Gastrocnemius medialis (tissue), 4 donors: ENCODE data around the gene MFAP4. TPM values are rescaled to one million over a fixed set of nuclear protein-coding genes. Genes with fewer than 3 reads are reported as not detected.

Source experiments
- ATAC-seq, 2 donors: fragments of 150-250 bp; one replicate each; pipeline ENCODE4 v1.9.1; 2016
- DNase-seq, 2 donors: peaks; one replicate each; pipeline ENCODE4 v3.0.0-alpha.2; 2019
- H3K27ac ChIP-seq, 4 donors: fragments of 200-600 bp; sonication (generic); 1 replicate in 1 of 4; 2 replicates in 3 of 4; pipeline ENCODE4 v1.5.1; 2016 to 2018; ENCODE audit warnings: mild to moderate bottlenecking in 2 of 4, moderate library complexity in 1 of 4
- H3K27me3 ChIP-seq, 3 donors: fragments of 200-600 bp; sonication (generic) in 2 of 3; 1 replicate in 1 of 3; 2 replicates in 2 of 3; pipeline versions ENCODE4 v1.5.1 to v1.6.0; 2016 to 2019; ENCODE audit warnings: mild to moderate bottlenecking in 1 of 3, moderate library complexity in 1 of 3
- H3K36me3 ChIP-seq, 2 donors: fragments of 200-600 bp; sonication (generic) in 1 of 2; one replicate each; pipeline ENCODE4 v1.5.1; 2017 to 2018
- H3K4me1 ChIP-seq, 2 donors: fragments of 200-600 bp; sonication (generic) in 1 of 2; one replicate each; pipeline ENCODE4 v1.5.1; 2016 to 2017; ENCODE audit warnings: mild to moderate bottlenecking in 2 of 2
- H3K4me3 ChIP-seq, 4 donors: fragments of 200-600 bp; sonication (generic) in 3 of 4; 1 replicate in 1 of 4; 2 replicates in 3 of 4; pipeline ENCODE4 v1.5.1; 2016 to 2019; ENCODE audit warnings: mild to moderate bottlenecking in 2 of 4
- H3K9me3 ChIP-seq, 3 donors: fragments of 200-600 bp; sonication (generic) in 2 of 3; 1 replicate in 1 of 3; 2 replicates in 2 of 3; pipeline ENCODE4 v1.5.1; 2016 to 2019
- CTCF ChIP-seq, 5 experiments: fragments of 450-650 bp in 3 of 5; fragments of 200-600 bp in 2 of 5; sonication (generic) in 2 of 5; IDR thresholded peaks in 4 of 5; conservative IDR thresholded peaks in 1 of 5; 1 replicate in 4 of 5; 2 replicates in 1 of 5; pipeline ENCODE4 v1.5.1; 2016 to 2019; ENCODE audit warnings: antibody characterized with exemption in 5 of 5, mild to moderate bottlenecking in 3 of 5, moderate library complexity in 3 of 5
- POLR2A ChIP-seq, 2 donors: fragments of 450-650 bp; IDR thresholded peaks; one replicate each; pipeline ENCODE4 v1.6.1; 2017; ENCODE audit warnings: antibody characterized with exemption in 2 of 2, mild to moderate bottlenecking in 2 of 2, moderate library complexity in 2 of 2
- in situ Hi-C, 4 donors: fragments of 200-750 bp; cut with MboI; loops; one replicate each; pipeline versions ENCODE4 v1.15.0 to v1.8.0; 2017; ENCODE audit warnings: low sequenced_read_pairs in 4 of 4
- intact Hi-C: fragments of 100-400 bp; cut with DNase I; formaldehyde crosslinking; loops from one replicate; pipeline ENCODE4 v1.15.1; 2023; ENCODE audit warnings: low total_unique reads
- total RNA-seq, 4 donors: library from RNA; depleted of rRNA; stranded (reverse); fragments of >200 nt; gene quantifications; one replicate each; pipeline versions ENCODE4 v1.1.0 to v1.2.3, GENCODE V29; 2016

MFAP4 gene
- total RNA-seq, 4 donors from 2014 or later: 11.0 to 22.7 (median 14.8) TPM

GRCh38 chr17:19359856-19360255, 27.1 kb downstream of the MFAP4 start:
- intact Hi-C loops: loop anchor here (5.0 kb wide), 2 partner anchors 287 to 392 kb away; partner anchors contain the start of gene ALDH3A2
- in situ Hi-C loops: loop anchor here (5.0 to 25.0 kb wide), 4 partner anchors 87 to 405 kb away; partner anchors contain the start of gene ALDH3A2 (in 1 of the 4)

GRCh38 chr17:19359151-19359550, 27.8 kb downstream of the MFAP4 start:
- intact Hi-C loops (no loop called here), in situ Hi-C loops (loop anchor here (25.0 kb wide), 2 partner anchors 278 to 403 kb away; partner anchors contain the start of gene ALDH3A2 (in 1 of the 4))
- Histone ChIP-seq H3K4me1 (peaks cover 4 to 9% of the 10 kb centered on the region in 2 donors), H3K36me3 (no peaks in the 10 kb centered on the region), H3K27ac (no peak overlapping the region), H3K4me3 (no peak overlapping the region), H3K9me3 (no peaks in the 10 kb centered on the region), H3K27me3 (no peaks in the 10 kb centered on the region)
- TF ChIP-seq CTCF (IDR thresholded peaks at IDR 0.05 in 4 of 5, conservative IDR thresholded peaks at IDR 0.05 in 1 of 5) (no peak), POLR2A (IDR thresholded peaks at IDR 0.05) (no peak)
- no peak for ATAC-seq
- no peak for DNase-seq

More at GRCh38 chr17:19359856-19360255, 27.1 kb downstream of the MFAP4 start:
- DNase-seq: no peak
- TF ChIP-seq POLR2A (IDR thresholded peaks at IDR 0.05) (no peak), CTCF (IDR thresholded peaks at IDR 0.05 in 4 of 5, conservative IDR thresholded peaks at IDR 0.05 in 1 of 5) (no peak)
- no peak for ATAC-seq
- no peak overlapping the region for H3K4me3 ChIP-seq
- peaks cover 4 to 9% of the 10 kb centered on the region in 2 donors for H3K4me1 ChIP-seq
- no peaks in the 10 kb centered on the region for H3K27me3 ChIP-seq
- H3K36me3 ChIP-seq: no peaks in the 10 kb centered on the region
- H3K27ac ChIP-seq: no peak overlapping the region
- H3K9me3 ChIP-seq: no peaks in the 10 kb centered on the region

GRCh38 chr17:19357761-19358160, 29.2 kb downstream of the MFAP4 start:
- no peak for DNase-seq
- intact Hi-C loops: no loop called here
- TF ChIP-seq CTCF (IDR thresholded peaks at IDR 0.05 in 4 of 5, conservative IDR thresholded peaks at IDR 0.05 in 1 of 5): no peak
- TF ChIP-seq POLR2A (IDR thresholded peaks at IDR 0.05): no peak
- Histone ChIP-seq H3K4me3 (no peak overlapping the region), H3K27ac (no peak overlapping the region), H3K9me3 (no peaks in the 10 kb centered on the region), H3K36me3 (no peaks in the 10 kb centered on the region), H3K4me1 (peaks cover 4 to 5% of the 10 kb centered on the region in 2 donors), H3K27me3 (no peaks in the 10 kb centered on the region)
- in situ Hi-C loops: loop anchor here (25.0 kb wide), 2 partner anchors 280 to 405 kb away; partner anchors contain the start of gene ALDH3A2 (in 1 of the 4)
- no peak for ATAC-seq

GRCh38 chr17:19357351-19357750, 29.6 kb downstream of the MFAP4 start:
- Histone ChIP-seq H3K4me1 (peaks cover 4 to 5% of the 10 kb centered on the region in 2 donors), H3K9me3 (no peaks in the 10 kb centered on the region), H3K27ac (no peak overlapping the region), H3K27me3 (no peaks in the 10 kb centered on the region), H3K4me3 (no peak overlapping the region), H3K36me3 (no peaks in the 10 kb centered on the region)
- ATAC-seq (no peak), DNase-seq (no peak)
- in situ Hi-C loops (loop anchor here (25.0 kb wide), 2 partner anchors 280 to 405 kb away; partner anchors contain the start of gene ALDH3A2 (in 1 of the 4)), intact Hi-C loops (no loop called here)
- TF ChIP-seq CTCF (IDR thresholded peaks at IDR 0.05 in 4 of 5, conservative IDR thresholded peaks at IDR 0.05 in 1 of 5) (no peak), POLR2A (IDR thresholded peaks at IDR 0.05) (no peak)
